GM18868 (cell line): ENCODE measurements around the gene RAB20.
"Not testable (repeated sequence)": the region's sequence is repeated elsewhere in the genome, so short reads cannot be mapped to it uniquely, and the experiment has no call there.

Experiments used
- ATAC-seq: cut with Tn5 transposase; IDR thresholded peaks from one replicate; pipeline ENCODE4 v1.9.1; 2021; ENCODE audit warnings: mild to moderate bottlenecking, moderate library complexity; ENCODE audit not compliant: unreplicated experiment

Gene RAB20, protein sequence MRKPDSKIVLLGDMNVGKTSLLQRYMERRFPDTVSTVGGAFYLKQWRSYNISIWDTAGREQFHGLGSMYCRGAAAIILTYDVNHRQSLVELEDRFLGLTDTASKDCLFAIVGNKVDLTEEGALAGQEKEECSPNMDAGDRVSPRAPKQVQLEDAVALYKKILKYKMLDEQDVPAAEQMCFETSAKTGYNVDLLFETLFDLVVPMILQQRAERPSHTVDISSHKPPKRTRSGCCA

GRCh38 chr13:110561344-110562035, at the start of gene RAB20:
TSS of gene RAB20 (minus strand) at chr13:110561722. CDS start at chr13:110561519, 203 bp downstream.
- peak; percentile 78 for ATAC-seq

GRCh38 chr13:110610955-110611595, 49.6 kb upstream of the RAB20 start:
- no peak for ATAC-seq

GRCh38 chr13:110607675-110608224, 46.2 kb upstream of the RAB20 start:
- ATAC-seq, result peak; percentile 43

DNA sequence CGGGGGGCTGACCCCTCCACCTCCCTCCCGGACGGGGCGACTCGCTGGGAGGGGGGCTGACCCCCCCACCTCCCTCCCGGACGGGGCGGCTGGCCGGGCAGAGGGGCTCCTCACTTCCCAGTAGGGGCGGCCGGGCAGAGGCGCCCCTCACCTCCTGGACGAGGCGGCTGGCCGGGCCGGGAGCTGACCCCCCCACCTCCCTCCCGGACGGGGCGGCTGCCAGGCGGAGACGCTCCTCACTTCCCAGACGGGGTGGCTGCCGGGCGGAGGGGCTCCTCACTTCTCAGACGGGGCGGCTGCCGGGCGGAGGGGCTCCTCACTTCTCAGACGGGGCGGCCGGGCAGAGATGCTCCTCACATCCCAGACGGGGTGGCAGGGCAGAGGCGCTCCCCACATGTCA, 44.8 kb upstream of the RAB20 start:
- ATAC-seq, result not testable (repeated sequence)

DNA sequence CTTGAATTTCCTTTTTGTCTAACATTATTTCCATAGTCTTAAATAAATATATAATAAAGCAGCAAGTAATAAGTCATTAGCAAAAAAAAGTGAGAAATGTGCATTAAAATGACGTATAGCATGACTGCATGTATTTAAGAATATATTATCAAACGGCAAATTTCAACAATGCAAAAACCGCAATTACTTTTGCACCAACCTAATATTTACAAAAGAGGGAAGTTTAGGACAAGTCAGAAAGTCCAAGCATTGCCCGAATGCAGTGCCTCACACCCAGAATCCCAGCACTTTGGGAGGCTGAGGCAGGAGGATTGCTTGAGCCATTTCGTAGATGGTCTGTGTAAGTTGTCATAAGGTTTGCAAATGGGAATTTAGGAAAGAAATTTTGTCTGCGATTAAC, 43.6 kb upstream of the RAB20 start:
- ATAC-seq, result no peak

GRCh38 chr13:110600980-110601379, 39.5 kb upstream of the RAB20 start:
- ATAC-seq, result no peak

- no peak for ATAC-seq
Observed at GRCh38 chr13:110600261-110600819, 38.8 kb upstream of the RAB20 start.

GRCh38 chr13:110597041-110597689, 35.6 kb upstream of the RAB20 start:
- no peak for ATAC-seq

- ATAC-seq, result peak; percentile 86
Observed at GRCh38 chr13:110593430-110594130, 32.1 kb upstream of the RAB20 start.

DNA sequence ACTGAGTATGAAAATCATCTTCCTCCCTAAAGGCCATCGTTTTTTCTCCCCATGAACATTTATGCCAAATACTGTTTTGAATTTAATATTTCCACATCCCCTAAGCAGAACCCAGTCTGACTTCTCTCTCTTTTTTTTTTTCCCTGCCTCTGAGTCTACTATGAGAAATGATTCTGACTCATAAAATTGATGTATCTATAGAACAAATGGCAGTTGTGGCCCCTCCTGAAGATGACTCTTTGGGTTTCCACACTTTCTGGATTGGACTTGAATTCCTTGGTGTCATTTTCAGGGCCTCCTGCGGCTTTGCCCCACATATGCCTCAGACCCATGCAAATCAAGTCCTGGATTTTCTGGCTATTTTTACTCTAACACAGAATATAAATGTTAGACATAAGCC, 31.1 kb upstream of the RAB20 start:
- no peak for ATAC-seq

GRCh38 chr13:110590577-110590976, 29.1 kb upstream of the RAB20 start:
- ATAC-seq, result no peak

DNA sequence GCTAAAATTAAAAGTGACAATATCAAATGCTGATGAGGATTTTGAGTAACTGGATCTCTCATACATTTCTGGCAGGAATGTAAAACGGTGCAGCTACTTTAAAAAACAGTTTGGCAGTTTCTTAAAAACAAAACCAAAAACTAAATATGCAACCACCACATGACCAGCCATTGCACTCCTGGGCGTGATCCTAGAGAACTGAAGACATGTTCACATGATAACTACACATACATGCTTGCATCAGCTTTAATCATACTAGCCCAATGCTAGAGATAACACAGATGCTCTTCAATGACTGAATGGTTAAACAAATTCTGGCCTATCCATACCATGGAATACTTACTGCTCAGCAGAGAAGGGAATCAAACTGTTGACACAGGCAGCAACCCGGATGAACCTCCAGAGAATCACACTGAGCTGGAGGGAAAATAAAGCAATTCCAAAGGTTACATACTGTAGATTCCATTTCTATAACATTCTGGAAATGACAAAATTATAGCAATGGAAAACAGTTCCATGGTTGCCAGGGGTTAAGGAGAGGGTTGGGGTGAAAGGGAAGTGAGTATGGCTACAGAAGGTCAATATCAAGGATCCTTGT, 28.4 kb upstream of the RAB20 start:
- no peak for ATAC-seq

- no peak for ATAC-seq
Observed at GRCh38 chr13:110583178-110583865, 21.8 kb upstream of the RAB20 start.

DNA sequence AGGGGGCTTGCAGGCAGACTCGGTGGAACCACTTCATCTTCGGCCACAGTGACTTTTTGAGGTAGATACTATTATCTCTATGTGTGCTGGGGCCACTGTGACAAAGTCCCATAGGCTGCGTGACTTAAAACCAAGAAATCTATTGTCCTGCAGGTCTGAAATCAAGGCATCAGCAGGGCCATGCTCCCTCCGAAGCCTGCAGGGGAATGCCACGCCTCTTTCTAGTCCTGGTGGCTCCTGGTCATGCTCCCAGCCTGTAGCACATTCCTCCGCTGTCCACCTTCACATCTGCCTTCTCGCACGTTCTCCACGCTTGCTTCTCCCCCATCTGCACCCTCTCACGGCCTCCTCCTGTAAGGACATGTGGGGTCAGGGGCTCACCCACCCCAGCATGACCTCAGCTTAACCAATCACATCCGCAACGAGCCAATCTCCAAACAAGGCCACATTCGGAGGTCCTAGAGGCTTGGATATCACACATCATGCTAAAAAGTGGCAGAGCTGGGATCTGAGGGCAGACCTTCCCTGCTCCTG, 21.0 kb upstream of the RAB20 start:
- no peak for ATAC-seq

GRCh38 chr13:110581506-110582185, 20.1 kb upstream of the RAB20 start:
- no peak for ATAC-seq

- ATAC-seq, result no peak
Observed at GRCh38 chr13:110580800-110581199, 19.3 kb upstream of the RAB20 start.

DNA sequence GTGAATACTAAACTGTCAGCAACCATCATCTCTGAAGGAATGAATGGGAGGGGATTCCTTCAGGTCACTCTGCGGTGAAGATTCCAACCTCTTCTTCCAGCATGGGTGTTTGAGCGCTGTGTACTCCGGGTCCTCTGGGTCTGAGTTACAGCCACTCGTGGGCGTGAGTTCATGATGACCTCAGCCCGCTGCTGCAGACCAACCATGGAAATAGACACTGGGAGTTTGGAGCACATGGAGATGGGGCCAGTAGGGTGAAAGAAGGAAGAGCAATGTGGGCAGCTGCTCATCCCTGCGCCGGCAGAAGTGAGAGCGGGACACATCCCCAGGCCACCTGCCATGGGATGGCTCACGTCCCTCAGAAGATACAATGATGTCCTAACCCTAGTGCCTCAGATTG, 16.8 kb upstream of the RAB20 start:
- ATAC-seq, result no peak

- ATAC-seq, result no peak
Observed at GRCh38 chr13:110576736-110577476, 15.4 kb upstream of the RAB20 start.
